Peyer's patch (tissue), 4 donors: ENCODE data around the gene AKT1.

ENCODE experiments used
- CTCF ChIP-seq, 6 experiments: fragments of 450-650 bp in 4 of 6; fragments of 200-600 bp in 2 of 6; sonication (generic) in 1 of 6; IDR thresholded peaks; one replicate each; pipeline ENCODE4 v1.5.1; 2017 to 2019; ENCODE audit warnings: antibody characterized with exemption in 6 of 6, mild to moderate bottlenecking in 3 of 6, moderate library complexity in 1 of 6
- POLR2A ChIP-seq, 2 donors: fragments of 450-650 bp; IDR thresholded peaks; one replicate each; pipeline ENCODE4 v1.5.1; 2017; ENCODE audit warnings: antibody characterized with exemption in 2 of 2, mild to moderate bottlenecking in 2 of 2, moderate library complexity in 2 of 2

DNA sequence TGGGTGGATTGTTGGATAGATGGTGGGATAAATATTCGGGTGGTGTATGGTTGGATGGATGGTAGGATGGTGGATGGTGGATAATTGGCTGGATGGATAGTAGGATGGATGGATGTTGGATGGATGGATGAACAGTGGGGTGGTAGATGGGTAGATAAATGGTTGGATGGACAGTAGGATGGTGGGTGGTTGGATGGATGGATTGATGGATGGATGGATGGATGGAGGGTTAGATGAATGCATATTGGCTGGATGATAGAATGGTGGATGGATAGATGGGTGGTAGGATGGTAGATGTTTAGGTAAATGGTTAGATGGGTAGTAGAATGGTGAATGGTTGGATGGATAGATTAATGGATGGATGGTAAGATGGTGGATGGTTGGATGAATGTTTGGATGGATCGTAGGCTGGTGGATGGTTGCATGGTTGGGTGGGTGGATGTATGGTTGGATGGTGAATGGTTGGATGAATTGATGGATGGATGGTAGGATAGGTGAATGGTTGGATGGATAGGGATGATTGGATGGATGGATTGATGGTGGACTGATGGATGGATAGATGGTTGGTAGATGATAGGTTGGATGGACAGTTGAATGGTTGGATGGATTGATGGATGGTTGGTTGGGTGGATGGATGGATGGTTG lies 28.9 kb upstream of the AKT1 start:
- TF ChIP-seq CTCF (IDR thresholded peaks at IDR 0.05): no peak
- no peak for TF ChIP-seq POLR2A (IDR thresholded peaks at IDR 0.05)
